Activated CD8-positive, alpha-beta T cell treated with anti-CD3 and anti-CD28 coated beads for 36 hours (primary cell): ENCODE measurements around the gene KRT86. TPM values are rescaled to one million over a fixed set of nuclear protein-coding genes. Genes with fewer than 3 reads are reported as not detected.
"Not testable (repeated sequence)": the region's sequence is repeated elsewhere in the genome, so short reads cannot be mapped to it uniquely, and the experiment has no call there.

Experiments used
- ATAC-seq: fragments of 200-7000 bp; cut with Tn5 transposase; one replicate; pipeline ENCODE4 v1.10.0; 2021; ENCODE audit warnings: mild to moderate bottlenecking, moderate library complexity
- CTCF ChIA-PET: fragments of 350-600 bp; sonication (Branson Sonifier 250); formaldehyde crosslinking; loops from one replicate; lab custom pipeline; 2021; ENCODE audit warnings: antibody characterized with exemption; lab: Charles Lee
- POLR2A ChIA-PET: fragments of 350-600 bp; sonication (Branson Sonifier 250); formaldehyde crosslinking; loops from one replicate; lab custom pipeline; 2021; ENCODE audit warnings: antibody characterized with exemption; lab: Charles Lee
- DNase-seq: peaks from one replicate; pipeline ENCODE4 v3.0.0-alpha.2; 2020
- H3K27ac Mint-ChIP-seq: one replicate; pipeline ENCODE4 v1.8.0; 2021; ENCODE audit warnings: mild to moderate bottlenecking, mixed read lengths
- H3K27me3 Mint-ChIP-seq: one replicate; pipeline ENCODE4 v1.8.0; 2021; ENCODE audit warnings: mixed read lengths
- H3K36me3 Mint-ChIP-seq: one replicate; pipeline ENCODE4 v1.8.0; 2021; ENCODE audit warnings: low read depth, mixed read lengths
- H3K4me1 Mint-ChIP-seq: one replicate; pipeline ENCODE4 v1.8.0; 2021; ENCODE audit warnings: low read depth, mixed read lengths
- H3K4me3 Mint-ChIP-seq: one replicate; pipeline ENCODE4 v1.8.0; 2021; ENCODE audit warnings: mild to moderate bottlenecking, moderate library complexity, mixed read lengths
- H3K9me3 Mint-ChIP-seq: one replicate; pipeline ENCODE4 v1.8.0; 2021; ENCODE audit warnings: mixed read lengths
- intact Hi-C: fragments of 100-400 bp; cut with micrococcal nuclease; formaldehyde crosslinking; loops from one replicate; pipeline ENCODE4 v1.10.0; 2022
- total RNA-seq, 2 experiments: library from RNA; stranded (reverse); gene quantifications; one replicate each; pipeline ENCODE4 v1.2.3, GENCODE V29; 2021
- TF ChIP-seq, protein P1 (sequence below): fragments of 200-600 bp; IDR thresholded peaks from one replicate; pipeline ENCODE4 v1.8.0; 2022; ENCODE audit warnings: antibody characterized with exemption, mild to moderate bottlenecking

Gene KRT86
- total RNA-seq, 2 experiments from 2014 or later: not detected

DNA sequence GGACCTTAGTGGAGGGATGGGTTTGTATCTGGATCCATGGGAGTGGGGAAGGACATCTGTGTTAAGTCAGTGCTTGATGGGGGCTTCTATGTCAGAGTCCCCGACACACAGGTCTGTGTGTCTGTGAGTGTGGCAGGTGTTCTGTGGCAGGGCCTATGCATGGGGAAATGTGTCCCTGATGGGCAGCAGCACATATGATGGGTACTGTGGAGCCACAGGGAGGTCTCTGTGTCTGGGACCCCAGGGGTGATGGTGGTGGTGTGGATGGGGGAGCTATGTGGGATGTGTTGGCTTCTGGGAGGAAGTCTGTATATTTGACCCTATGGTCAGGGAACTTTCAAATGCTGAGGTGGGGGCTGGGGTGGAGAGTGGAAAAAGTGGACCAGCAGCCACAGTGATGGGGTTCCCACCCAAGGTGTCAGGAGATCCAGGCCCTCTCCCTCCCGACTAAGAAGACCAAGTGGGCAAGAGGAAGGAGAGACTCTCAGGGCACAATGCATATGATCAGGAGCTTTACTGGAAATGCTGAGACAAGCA lies 24.9 kb upstream of the KRT86 start:
- H3K9me3 Mint-ChIP-seq: no peaks in the 10 kb centered on the region
- peaks cover 20% of the 10 kb centered on the region for H3K4me1 Mint-ChIP-seq
- H3K27ac Mint-ChIP-seq: no peak overlapping the region
- TF ChIP-seq, protein P1, sequence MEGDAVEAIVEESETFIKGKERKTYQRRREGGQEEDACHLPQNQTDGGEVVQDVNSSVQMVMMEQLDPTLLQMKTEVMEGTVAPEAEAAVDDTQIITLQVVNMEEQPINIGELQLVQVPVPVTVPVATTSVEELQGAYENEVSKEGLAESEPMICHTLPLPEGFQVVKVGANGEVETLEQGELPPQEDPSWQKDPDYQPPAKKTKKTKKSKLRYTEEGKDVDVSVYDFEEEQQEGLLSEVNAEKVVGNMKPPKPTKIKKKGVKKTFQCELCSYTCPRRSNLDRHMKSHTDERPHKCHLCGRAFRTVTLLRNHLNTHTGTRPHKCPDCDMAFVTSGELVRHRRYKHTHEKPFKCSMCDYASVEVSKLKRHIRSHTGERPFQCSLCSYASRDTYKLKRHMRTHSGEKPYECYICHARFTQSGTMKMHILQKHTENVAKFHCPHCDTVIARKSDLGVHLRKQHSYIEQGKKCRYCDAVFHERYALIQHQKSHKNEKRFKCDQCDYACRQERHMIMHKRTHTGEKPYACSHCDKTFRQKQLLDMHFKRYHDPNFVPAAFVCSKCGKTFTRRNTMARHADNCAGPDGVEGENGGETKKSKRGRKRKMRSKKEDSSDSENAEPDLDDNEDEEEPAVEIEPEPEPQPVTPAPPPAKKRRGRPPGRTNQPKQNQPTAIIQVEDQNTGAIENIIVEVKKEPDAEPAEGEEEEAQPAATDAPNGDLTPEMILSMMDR: no peak
- ATAC-seq: no peak
- no peaks in the 10 kb centered on the region for H3K36me3 Mint-ChIP-seq
- no peak for DNase-seq
- CTCF ChIA-PET: interaction anchor here (3.1 kb wide), 1 partner anchor 30 kb away, joined by 14 read pairs; no protein-coding TSS in a partner anchor
- POLR2A ChIA-PET: no interaction called here
- H3K4me3 Mint-ChIP-seq: no peak overlapping the region
- H3K27me3 Mint-ChIP-seq: peaks cover 20% of the 10 kb centered on the region
- intact Hi-C loops: no loop called here

- ChIA-PET CTCF (interaction anchor here (1.3 to 3.1 kb wide), 3 partner anchors 25 to 93 kb away, joined by 4 to 14 read pairs (median 7); no protein-coding TSS in a partner anchor), POLR2A (no interaction called here)
- DNase-seq: no peak
- peaks cover 17% of the 10 kb centered on the region for H3K4me1 Mint-ChIP-seq
- no peaks in the 10 kb centered on the region for H3K9me3 Mint-ChIP-seq
- TF ChIP-seq, protein P1: no peak
- peaks cover 22% of the 10 kb centered on the region for H3K27me3 Mint-ChIP-seq
- H3K36me3 Mint-ChIP-seq: no peaks in the 10 kb centered on the region
- intact Hi-C loops: no loop called here
- no peak for ATAC-seq
- H3K27ac Mint-ChIP-seq: no peak overlapping the region
- no peak overlapping the region for H3K4me3 Mint-ChIP-seq
These were observed 24.1 kb upstream of the KRT86 start for GRCh38 chr12:52250048-52250990.

DNA sequence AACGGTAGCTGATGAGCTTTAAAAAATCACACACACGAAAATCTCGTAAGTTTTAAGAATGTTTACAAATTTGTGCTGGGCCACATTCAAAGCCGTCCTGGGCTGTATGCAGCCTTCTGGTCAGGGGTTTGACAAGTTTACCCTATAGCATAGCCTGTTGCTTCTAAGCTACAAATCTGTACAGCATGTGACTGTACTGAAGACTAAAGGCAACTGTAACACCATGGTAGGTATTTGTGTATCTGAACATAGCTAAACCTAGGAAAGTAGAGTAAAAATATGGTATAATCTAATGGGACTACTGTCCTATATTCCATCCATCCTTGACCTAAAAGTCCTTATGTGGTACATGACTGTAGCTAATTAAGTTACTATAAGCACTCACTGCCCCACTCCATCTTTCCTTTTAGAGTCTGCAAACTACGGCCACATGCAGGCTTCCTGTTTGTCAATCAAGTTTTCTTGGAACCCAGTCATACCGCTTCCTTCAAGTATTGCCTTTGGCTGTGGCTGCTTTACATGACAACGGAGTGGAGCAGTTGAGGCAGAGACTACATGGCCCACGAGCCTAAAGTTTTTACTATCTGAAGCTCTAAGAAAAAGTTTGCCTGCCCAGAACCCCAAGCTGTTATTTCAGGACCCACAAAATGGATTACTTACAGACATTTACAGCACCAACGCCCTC lies 22.9 kb upstream of the KRT86 start:
- Mint-ChIP-seq H3K27ac (no peak overlapping the region), H3K4me3 (no peak overlapping the region), H3K4me1 (peaks cover 17% of the 10 kb centered on the region), H3K9me3 (no peaks in the 10 kb centered on the region), H3K36me3 (no peaks in the 10 kb centered on the region), H3K27me3 (peaks cover 34% of the 10 kb centered on the region)
- intact Hi-C loops: no loop called here
- TF ChIP-seq, protein P1: no peak
- ChIA-PET CTCF (interaction anchor here (0.9 to 3.1 kb wide), 8 partner anchors 12 to 95 kb away, joined by 3 to 14 read pairs (median 4); no protein-coding TSS in a partner anchor), POLR2A (interaction anchor here (1.0 kb wide), 1 partner anchor 8 kb away, joined by 3 read pairs; no protein-coding TSS in a partner anchor)
- peak; percentile 79 for ATAC-seq
- DNase-seq: peak; percentile 37

- peaks cover 41% of the 10 kb centered on the region for H3K27me3 Mint-ChIP-seq
- H3K27ac Mint-ChIP-seq, H3K36me3 Mint-ChIP-seq, intact Hi-C loops, H3K4me3 Mint-ChIP-seq, H3K9me3 Mint-ChIP-seq, DNase-seq, POLR2A ChIA-PET: not testable (repeated sequence)
- TF ChIP-seq, protein P1: peak; percentile 24
- CTCF ChIA-PET: interaction anchor here (0.6 to 2.2 kb wide), 8 partner anchors 13 to 95 kb away, joined by 3 to 7 read pairs (median 4); no protein-coding TSS in a partner anchor
- peaks cover 16% of the 10 kb centered on the region for H3K4me1 Mint-ChIP-seq
- ATAC-seq: peak; percentile 34
These were observed 22.2 kb upstream of the KRT86 start for GRCh38 chr12:52252175-52252615.
